ENCODE results near the gene ZCCHC14. TPM values are rescaled to one million over a fixed set of nuclear protein-coding genes. Genes with fewer than 3 reads are reported as not detected.

ZCCHC14 gene
- total and polyA plus RNA-seq, 10 of the 15 experiments (the other 5 are each of a cell fraction or from before 2014, with no cell fraction given) = 0.02 to 0.26 (median 0.05) TPM; not detected in 3

DNA sequence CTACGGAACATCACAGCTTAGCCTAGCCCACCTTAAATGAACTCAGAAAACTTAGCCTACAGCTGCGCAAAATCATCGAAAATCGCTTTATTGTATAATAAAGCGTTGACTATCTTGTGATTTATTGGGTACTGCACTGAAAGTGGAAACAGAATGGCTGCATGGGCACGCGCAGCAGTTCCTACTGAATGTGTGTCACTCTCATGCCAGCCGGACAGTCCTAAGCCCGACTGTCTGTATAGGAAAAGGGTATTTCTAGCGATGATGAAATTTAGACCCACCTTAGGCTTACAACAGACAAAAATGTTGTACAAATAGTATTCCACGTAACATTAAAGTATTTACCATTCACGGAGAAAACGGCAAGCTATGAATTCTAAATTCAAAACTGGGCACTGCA lies 118.5 kb downstream of the ZCCHC14 start (continued):
- TF ChIP-seq ZNF274 (IDR thresholded peaks at IDR 0.05; ENCODE audit: insufficient read depth, insufficient read length) (no peak), NFIC (IDR thresholded peaks at IDR 0.05; ENCODE audit: low read depth, low read length) (no peak), KAT2A (conservative IDR thresholded peaks at IDR 0.05; ENCODE audit: control insufficient read depth, low read depth, low read length) (no peak), SMAD5 (IDR thresholded peaks at IDR 0.05; ENCODE audit: low read depth) (no peak)

DNA sequence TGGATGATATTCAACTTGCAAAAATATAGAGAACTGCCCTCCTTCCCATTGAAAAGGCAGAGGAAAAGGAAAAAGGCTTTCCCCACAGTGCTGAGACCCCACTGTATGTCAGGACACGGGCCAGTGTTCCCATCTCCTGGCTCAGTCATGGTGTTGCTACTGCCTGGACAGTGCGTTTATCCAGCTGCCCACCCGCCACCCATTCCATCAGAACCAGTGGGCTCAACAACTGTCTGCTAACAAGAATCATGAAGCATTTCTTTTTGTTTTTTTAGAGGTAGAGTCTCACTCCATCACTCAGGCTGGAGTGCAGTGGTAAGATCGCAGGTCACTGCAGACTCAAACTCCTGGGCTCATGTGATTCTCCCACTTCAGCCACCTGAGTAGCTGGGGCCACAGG lies 120.5 kb downstream of the ZCCHC14 start:
- no peak overlapping the region for H3K9ac ChIP-seq (ENCODE audit: control insufficient read depth, insufficient read depth, low read length)
- H3K4me3 ChIP-seq = no peak overlapping the region
- H3K79me2 ChIP-seq (ENCODE audit: control insufficient read depth, insufficient read depth, low read length) = peaks cover 37% of the 10 kb centered on the region
- ChIA-PET CTCF (no interaction called here), SMC1A (ENCODE audit: uncharacterized antibody, unreplicated experiment) (no interaction called here), POLR2A (no interaction called here), RAD21 (ENCODE audit: unreplicated experiment) (no interaction called here)
- no peak overlapping the region for H3K27ac ChIP-seq (ENCODE audit: control insufficient read depth, insufficient read depth)
- FAIRE-seq (no peak), ATAC-seq (no peak), DNase-seq (ENCODE audit: low read depth, low spot score) (no peak)
- WGBS (ENCODE audit: insufficient coverage, insufficient replicate concordance, low lambda C conversion rate, missing lambda C conversion rate) = 98% methylated on average over 4 of the region's 4 CpGs
- BruUV-seq (replicated peaks) = no TSS peak
- H4K20me1 ChIP-seq (ENCODE audit: control insufficient read depth, insufficient read depth) = no peaks in the 10 kb centered on the region
- peaks cover 0 to 1% of the 10 kb centered on the region in 2 experiments; a peak in 1 of 4 replicates for H3K36me3 ChIP-seq (ENCODE audit: control insufficient read depth in 2 of 2, insufficient read depth in 2 of 2, low read length in 1 of 2)
- intact Hi-C loops (cut with micrococcal nuclease; ENCODE audit: unreplicated experiment) = no loop called here
- no peak for TF ChIP-seq BMI1 (IDR thresholded peaks at IDR 0.05; ENCODE audit: borderline replicate concordance)
- no peak for TF ChIP-seq ZNF384 (IDR thresholded peaks at IDR 0.05; ENCODE audit: borderline replicate concordance, low read depth, low read length)
- no peak for TF ChIP-seq STAT1 (conservative IDR thresholded peaks at IDR 0.05)
- TF ChIP-seq EGR1 (IDR thresholded peaks at IDR 0.05; ENCODE audit: borderline replicate concordance in 1 of 2, low read depth in 2 of 2, low read length in 2 of 2) = no peak
- TF ChIP-seq CHD4 (IDR thresholded peaks at IDR 0.05) = no peak
- TF ChIP-seq GATAD2B (conservative IDR thresholded peaks at IDR 0.05; ENCODE audit: low read depth) = no peak
- TF ChIP-seq, protein P1, sequence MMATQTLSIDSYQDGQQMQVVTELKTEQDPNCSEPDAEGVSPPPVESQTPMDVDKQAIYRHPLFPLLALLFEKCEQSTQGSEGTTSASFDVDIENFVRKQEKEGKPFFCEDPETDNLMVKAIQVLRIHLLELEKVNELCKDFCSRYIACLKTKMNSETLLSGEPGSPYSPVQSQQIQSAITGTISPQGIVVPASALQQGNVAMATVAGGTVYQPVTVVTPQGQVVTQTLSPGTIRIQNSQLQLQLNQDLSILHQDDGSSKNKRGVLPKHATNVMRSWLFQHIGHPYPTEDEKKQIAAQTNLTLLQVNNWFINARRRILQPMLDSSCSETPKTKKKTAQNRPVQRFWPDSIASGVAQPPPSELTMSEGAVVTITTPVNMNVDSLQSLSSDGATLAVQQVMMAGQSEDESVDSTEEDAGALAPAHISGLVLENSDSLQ (IDR thresholded peaks at IDR 0.05) = no peak
- TF ChIP-seq IKZF2 (IDR thresholded peaks at IDR 0.05) = no peak
- no peak for TF ChIP-seq IKZF1 (conservative IDR thresholded peaks at IDR 0.05)
- no peak for TF ChIP-seq CREM (IDR thresholded peaks at IDR 0.05; ENCODE audit: low read depth)
- no peak for TF ChIP-seq RCOR1 (conservative IDR thresholded peaks at IDR 0.05; ENCODE audit: low read depth, low read length)
- no peak for TF ChIP-seq SIN3A (IDR thresholded peaks at IDR 0.05; ENCODE audit: low read depth, low read length)
- TF ChIP-seq SMC3 (IDR thresholded peaks at IDR 0.05; ENCODE audit: borderline replicate concordance, low read length) = no peak
- no peak for TF ChIP-seq ZNF24 (IDR thresholded peaks at IDR 0.05)
- TF ChIP-seq, protein P2, sequence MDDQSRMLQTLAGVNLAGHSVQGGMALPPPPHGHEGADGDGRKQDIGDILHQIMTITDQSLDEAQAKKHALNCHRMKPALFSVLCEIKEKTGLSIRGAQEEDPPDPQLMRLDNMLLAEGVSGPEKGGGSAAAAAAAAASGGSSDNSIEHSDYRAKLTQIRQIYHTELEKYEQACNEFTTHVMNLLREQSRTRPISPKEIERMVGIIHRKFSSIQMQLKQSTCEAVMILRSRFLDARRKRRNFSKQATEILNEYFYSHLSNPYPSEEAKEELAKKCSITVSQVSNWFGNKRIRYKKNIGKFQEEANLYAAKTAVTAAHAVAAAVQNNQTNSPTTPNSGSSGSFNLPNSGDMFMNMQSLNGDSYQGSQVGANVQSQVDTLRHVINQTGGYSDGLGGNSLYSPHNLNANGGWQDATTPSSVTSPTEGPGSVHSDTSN (IDR thresholded peaks at IDR 0.05; ENCODE audit: insufficient replicate concordance, low read depth, low read length) = no peak
- in situ Hi-C loops (cut with MboI) = no loop called here
- peaks cover 6% of the 10 kb centered on the region; the same call in 1 of the 2 replicates for H3K4me1 ChIP-seq (ENCODE audit: control insufficient read depth, insufficient read depth, low read length)
- no peaks in the 10 kb centered on the region for H3K9me3 ChIP-seq (replicated peaks; ENCODE audit: control insufficient read depth, insufficient read depth, low read length)
- no peak overlapping the region for H3K4me2 ChIP-seq (ENCODE audit: control insufficient read depth, insufficient read depth)
- H2AFZ ChIP-seq (ENCODE audit: control insufficient read depth, low read depth, low read length) = no peak overlapping the region
- no peaks in the 10 kb centered on the region for H3K27me3 ChIP-seq (replicated peaks in 1 of 2; ENCODE audit: control insufficient read depth in 2 of 2, insufficient read depth in 2 of 2, low read length in 1 of 2)
